SU-DHL-6 (cell line): ENCODE results near the gene MAP4K3.

Experiments used
- H2AFZ ChIP-seq: fragments of 200-600 bp; sonication (generic); 2 replicates; pipeline ENCODE4 v1.6.1; 2014; ENCODE audit warnings: low read depth, mild to moderate bottlenecking, moderate library complexity, mixed read lengths, antibody characterized with exemption, low read length; ENCODE audit not compliant: severe bottlenecking
- H3F3A ChIP-seq: fragments of 200-600 bp; shearing (Covaris generic); 2 replicates; pipeline ENCODE4 v1.6.0; 2016; ENCODE audit warnings: antibody characterized with exemption, mild to moderate bottlenecking; ENCODE audit not compliant: insufficient read depth
- H3K27ac ChIP-seq: fragments of 200-600 bp; sonication (generic); 2 replicates; pipeline ENCODE4 v1.5.1; 2016; ENCODE audit warnings: low read depth, mild to moderate bottlenecking, low read length, moderate library complexity, mixed read lengths
- H3K27me3 ChIP-seq: fragments of 200-600 bp; sonication (generic), shearing (Covaris generic); 2 replicates; pipeline ENCODE4 v1.6.0; 2014; ENCODE audit warnings: mild to moderate bottlenecking, low read length
- H3K36me3 ChIP-seq: fragments of 200-600 bp; sonication (generic); 2 replicates; pipeline ENCODE4 v1.6.1; 2014; ENCODE audit warnings: mild to moderate bottlenecking, low read length, mixed read lengths
- H3K4me2 ChIP-seq: fragments of 300-600, 200-600 bp; shearing (Covaris generic), sonication (generic); 2 replicates; pipeline ENCODE4 v1.6.0; 2014; ENCODE audit warnings: low read length, low read depth, mild to moderate bottlenecking; ENCODE audit not compliant: poor library complexity, severe bottlenecking
- H3K4me3 ChIP-seq: fragments of 200-600 bp; sonication (generic); 2 replicates; pipeline ENCODE4 v1.5.1; 2014; ENCODE audit warnings: antibody characterized with exemption, low read length, mild to moderate bottlenecking, mixed read lengths; ENCODE audit not compliant: insufficient read depth, poor library complexity, severe bottlenecking
- H3K79me2 ChIP-seq: fragments of 200-600 bp; sonication (generic); 2 replicates; pipeline ENCODE4 v1.6.1; 2014; ENCODE audit warnings: mild to moderate bottlenecking, low read length, moderate library complexity; ENCODE audit not compliant: insufficient read depth
- H3K9ac ChIP-seq: fragments of 200-600 bp; sonication (generic); 2 replicates; pipeline ENCODE4 v1.7.0; 2014; ENCODE audit warnings: mild to moderate bottlenecking, low read length
- H3K9me2 ChIP-seq: fragments of 200-600 bp; sonication (generic); replicated peaks from 2 replicates; pipeline ENCODE4 v1.6.1; 2014; ENCODE audit warnings: low read length; ENCODE audit not compliant: insufficient read depth
- H3K9me3 ChIP-seq: fragments of 200-600 bp; sonication (generic); 2 replicates; pipeline ENCODE4 v1.6.1; 2014; ENCODE audit warnings: low read length, mixed read lengths; ENCODE audit not compliant: insufficient read depth
- H4K20me1 ChIP-seq: fragments of 200-600 bp; sonication (generic); 2 replicates; pipeline ENCODE4 v1.6.1; 2014; ENCODE audit warnings: low read depth, mild to moderate bottlenecking, antibody characterized with exemption, low read length, moderate library complexity, mixed read lengths
- CTCF ChIP-seq: fragments of 200-600 bp; sonication (generic); IDR thresholded peaks from one replicate; pipeline ENCODE4 v1.5.1; 2017; ENCODE audit warnings: antibody characterized with exemption, mild to moderate bottlenecking, low read length, moderate library complexity; ENCODE audit not compliant: insufficient read depth, poor library complexity, severe bottlenecking
- EZH2phosphoT487 ChIP-seq: fragments of 200-600 bp; sonication (generic), shearing (Covaris generic); conservative IDR thresholded peaks from 2 replicates; pipeline ENCODE4 v1.6.1; 2018; ENCODE audit warnings: mild to moderate bottlenecking, antibody characterized with exemption, low read length, moderate library complexity, mixed read lengths

MAP4K3 gene

GRCh38 chr2:39394516-39394961 lies 42.5 kb downstream of the MAP4K3 start:
- H3K36me3 ChIP-seq, result no peaks in the 10 kb centered on the region
- no peak overlapping the region for H3K4me3 ChIP-seq
- no peak overlapping the region for H2AFZ ChIP-seq
- no peaks in the 10 kb centered on the region for H3K9me3 ChIP-seq
- TF ChIP-seq CTCF, result no peak
- no peak for TF ChIP-seq EZH2phosphoT487
- no peaks in the 10 kb centered on the region for H3K27me3 ChIP-seq
- no peak overlapping the region for H3K4me2 ChIP-seq
- no peak overlapping the region for H3K27ac ChIP-seq
- no peak overlapping the region for H3K9ac ChIP-seq
- H3K9me2 ChIP-seq, result no peaks in the 10 kb centered on the region
- H3F3A ChIP-seq, result no peaks in the 10 kb centered on the region
- H4K20me1 ChIP-seq, result 0 out of 2 replicates have a peak, but pooled peaks cover 6% of the 10 kb centered on the region
- no peaks in the 10 kb centered on the region; the same call in 1 of the 2 replicates for H3K79me2 ChIP-seq

GRCh38 chr2:39392672-39393071 lies 44.4 kb downstream of the MAP4K3 start:
- H2AFZ ChIP-seq, result no peak overlapping the region
- H3K27ac ChIP-seq, result no peak overlapping the region
- H3K9ac ChIP-seq, result no peak overlapping the region
- no peaks in the 10 kb centered on the region for H3K36me3 ChIP-seq
- H3K27me3 ChIP-seq, result no peaks in the 10 kb centered on the region
- TF ChIP-seq EZH2phosphoT487, result no peak
- no peak for TF ChIP-seq CTCF
- H3F3A ChIP-seq, result no peaks in the 10 kb centered on the region
- no peaks in the 10 kb centered on the region for H3K9me3 ChIP-seq
- H3K79me2 ChIP-seq, result no peaks in the 10 kb centered on the region; the same call in 1 of the 2 replicates
- no peak overlapping the region for H3K4me3 ChIP-seq
- 0 out of 2 replicates have a peak, but pooled peaks cover 6% of the 10 kb centered on the region for H4K20me1 ChIP-seq
- no peaks in the 10 kb centered on the region for H3K9me2 ChIP-seq
- no peak overlapping the region for H3K4me2 ChIP-seq

DNA sequence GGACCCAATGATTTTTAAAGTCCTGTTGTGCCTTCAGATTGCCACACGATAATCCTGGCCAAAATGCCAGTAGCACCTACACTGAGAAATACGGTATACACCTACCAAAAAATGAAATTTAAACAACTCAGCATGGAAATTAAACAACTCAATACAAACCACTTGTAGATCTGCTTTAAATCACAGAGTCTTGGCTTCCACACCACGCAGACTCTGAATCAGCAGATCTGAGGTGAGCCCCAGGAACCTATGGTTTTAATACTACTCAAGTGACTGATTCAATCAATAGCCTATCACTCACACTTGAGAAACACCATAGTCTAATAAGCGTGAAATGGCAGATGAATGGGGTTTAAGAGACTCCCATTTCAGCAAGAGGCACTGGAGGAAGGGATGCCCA lies 46.9 kb downstream of the MAP4K3 start:
- no peaks in the 10 kb centered on the region for H4K20me1 ChIP-seq
- H3K9me2 ChIP-seq, result no peaks in the 10 kb centered on the region
- no peak overlapping the region for H3K9ac ChIP-seq
- H3K9me3 ChIP-seq, result no peaks in the 10 kb centered on the region
- no peak overlapping the region for H3K4me3 ChIP-seq
- no peak overlapping the region for H3K4me2 ChIP-seq
- no peaks in the 10 kb centered on the region; the same call in 1 of the 2 replicates for H3K79me2 ChIP-seq
- no peak overlapping the region for H3K27ac ChIP-seq
- TF ChIP-seq CTCF (no peak), EZH2phosphoT487 (no peak)
- no peaks in the 10 kb centered on the region for H3K27me3 ChIP-seq
- H2AFZ ChIP-seq, result no peak overlapping the region
- H3F3A ChIP-seq, result no peaks in the 10 kb centered on the region
- H3K36me3 ChIP-seq, result no peaks in the 10 kb centered on the region

- Histone ChIP-seq H3K27me3 (no peaks in the 10 kb centered on the region), H3K9ac (no peak overlapping the region), H3K4me3 (no peak overlapping the region), H3K27ac (no peak overlapping the region), H3K4me2 (no peak overlapping the region), H3K79me2 (no peaks in the 10 kb centered on the region; the same call in 1 of the 2 replicates), H3F3A (no peaks in the 10 kb centered on the region), H4K20me1 (no peaks in the 10 kb centered on the region), H2AFZ (no peak overlapping the region), H3K9me2 (no peaks in the 10 kb centered on the region), H3K9me3 (no peaks in the 10 kb centered on the region), H3K36me3 (no peaks in the 10 kb centered on the region)
- TF ChIP-seq EZH2phosphoT487, result no peak
- TF ChIP-seq CTCF, result no peak
These were observed 51.0 kb downstream of the MAP4K3 start for GRCh38 chr2:39386064-39386463.
